GM12891 (cell line): ENCODE data around the gene SELENOT.
"Not testable (repeated sequence)": the region's sequence is repeated elsewhere in the genome, so short reads cannot be mapped to it uniquely, and the experiment has no call there.

Experiments used
- POLR2A ChIP-seq: IDR thresholded peaks from 2 replicates; pipeline ENCODE4 v1.6.1; 2011; ENCODE audit warnings: low read depth, low read length, control low read depth
- POLR2AphosphoS5 ChIP-seq: IDR thresholded peaks from 2 replicates; pipeline ENCODE4 v1.6.1; 2011; ENCODE audit warnings: low read depth, low read length, control low read depth
- TAF1 ChIP-seq: IDR thresholded peaks from 2 replicates; pipeline ENCODE4 v1.6.1; 2011; ENCODE audit warnings: low read depth, low read length, control low read depth

- TF ChIP-seq POLR2A, TAF1, POLR2AphosphoS5: not testable (repeated sequence)
Measured at GRCh38 chr3:150622955-150623354, 19.8 kb downstream of the SELENOT start.
